ENCODE measurements around the gene KIAA1549. TPM values are rescaled to one million over a fixed set of nuclear protein-coding genes. Genes with fewer than 3 reads are reported as not detected.

KIAA1549 gene
- total and polyA plus RNA-seq, 10 of the 15 experiments (the other 5 are each of a cell fraction or from before 2014, with no cell fraction given), result 0.02 to 0.82 (median 0.22) TPM

- H3K27ac ChIP-seq (ENCODE audit: control insufficient read depth, insufficient read depth), result no peak overlapping the region
- H3K36me3 ChIP-seq (ENCODE audit: control insufficient read depth in 2 of 2, insufficient read depth in 2 of 2, low read length in 1 of 2), result no peaks in the 10 kb centered on the region
- FAIRE-seq, result no peak
- ChIA-PET CTCF (no interaction called here), SMC1A (ENCODE audit: uncharacterized antibody, unreplicated experiment) (interaction anchor here (1.2 kb wide), 1 partner anchor 32 kb away, joined by 5 read pairs; no protein-coding TSS in a partner anchor), RAD21 (ENCODE audit: unreplicated experiment) (no interaction called here), POLR2A (no interaction called here)
- H3K9ac ChIP-seq (ENCODE audit: control insufficient read depth, insufficient read depth, low read length), result no peak overlapping the region
- H4K20me1 ChIP-seq (ENCODE audit: control insufficient read depth, insufficient read depth), result no peaks in the 10 kb centered on the region
- TF ChIP-seq MEF2B (IDR thresholded peaks at IDR 0.05; ENCODE audit: partially characterized antibody, poor library complexity, severe bottlenecking) (no peak), PML (IDR thresholded peaks at IDR 0.05; ENCODE audit: low read length) (no peak), MXI1 (IDR thresholded peaks at IDR 0.05; ENCODE audit: low read depth, low read length) (no peak), E2F8 (IDR thresholded peaks at IDR 0.05; ENCODE audit: low read depth, partially characterized antibody) (no peak)
- TF ChIP-seq, protein P1, sequence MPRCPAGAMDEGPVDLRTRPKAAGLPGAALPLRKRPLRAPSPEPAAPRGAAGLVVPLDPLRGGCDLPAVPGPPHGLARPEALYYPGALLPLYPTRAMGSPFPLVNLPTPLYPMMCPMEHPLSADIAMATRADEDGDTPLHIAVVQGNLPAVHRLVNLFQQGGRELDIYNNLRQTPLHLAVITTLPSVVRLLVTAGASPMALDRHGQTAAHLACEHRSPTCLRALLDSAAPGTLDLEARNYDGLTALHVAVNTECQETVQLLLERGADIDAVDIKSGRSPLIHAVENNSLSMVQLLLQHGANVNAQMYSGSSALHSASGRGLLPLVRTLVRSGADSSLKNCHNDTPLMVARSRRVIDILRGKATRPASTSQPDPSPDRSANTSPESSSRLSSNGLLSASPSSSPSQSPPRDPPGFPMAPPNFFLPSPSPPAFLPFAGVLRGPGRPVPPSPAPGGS (IDR thresholded peaks at IDR 0.05; ENCODE audit: borderline replicate concordance, insufficient read depth, low read depth, low read length, poor library complexity, severe bottlenecking), result no peak
- TF ChIP-seq, protein P2, sequence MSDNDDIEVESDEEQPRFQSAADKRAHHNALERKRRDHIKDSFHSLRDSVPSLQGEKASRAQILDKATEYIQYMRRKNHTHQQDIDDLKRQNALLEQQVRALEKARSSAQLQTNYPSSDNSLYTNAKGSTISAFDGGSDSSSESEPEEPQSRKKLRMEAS (IDR thresholded peaks at IDR 0.05; ENCODE audit: low read depth, low read length), result no peak
- WGBS (ENCODE audit: insufficient coverage, insufficient replicate concordance, low lambda C conversion rate, missing lambda C conversion rate), result 84% methylated on average over 10 of the region's 10 CpGs
- no peaks in the 10 kb centered on the region for H3K9me3 ChIP-seq (replicated peaks; ENCODE audit: control insufficient read depth, insufficient read depth, low read length)
- no peaks in the 10 kb centered on the region for H3K79me2 ChIP-seq (ENCODE audit: control insufficient read depth, insufficient read depth, low read length)
- H3K27me3 ChIP-seq (replicated peaks in 1 of 2; ENCODE audit: control insufficient read depth in 2 of 2, insufficient read depth in 2 of 2, low read length in 1 of 2), result peaks cover 0 to 3% of the 10 kb centered on the region in 2 experiments; a peak in 2 of 4 replicates
- no TSS peak for BruUV-seq (replicated peaks)
- in situ Hi-C loops (cut with MboI) (no loop called here), intact Hi-C loops (cut with micrococcal nuclease; ENCODE audit: unreplicated experiment) (no loop called here)
- H2AFZ ChIP-seq (ENCODE audit: control insufficient read depth, low read depth, low read length), result no peak overlapping the region
- no peak for ATAC-seq
- H3K4me2 ChIP-seq (ENCODE audit: control insufficient read depth, insufficient read depth), result no peak overlapping the region
- H3K4me1 ChIP-seq (ENCODE audit: control insufficient read depth, insufficient read depth, low read length), result no peaks in the 10 kb centered on the region
- H3K4me3 ChIP-seq, result no peak overlapping the region
- no peak for DNase-seq (ENCODE audit: low read depth, low spot score)
Observed at GRCh38 chr7:138918756-138919155, 62.4 kb downstream of the KIAA1549 start.
